Measurements from ENCODE around the gene CNTNAP5.

GRCh38 chr2:124953921-124954320 is 928.8 kb downstream of the CNTNAP5 start:
- TF ChIP-seq, protein P1, sequence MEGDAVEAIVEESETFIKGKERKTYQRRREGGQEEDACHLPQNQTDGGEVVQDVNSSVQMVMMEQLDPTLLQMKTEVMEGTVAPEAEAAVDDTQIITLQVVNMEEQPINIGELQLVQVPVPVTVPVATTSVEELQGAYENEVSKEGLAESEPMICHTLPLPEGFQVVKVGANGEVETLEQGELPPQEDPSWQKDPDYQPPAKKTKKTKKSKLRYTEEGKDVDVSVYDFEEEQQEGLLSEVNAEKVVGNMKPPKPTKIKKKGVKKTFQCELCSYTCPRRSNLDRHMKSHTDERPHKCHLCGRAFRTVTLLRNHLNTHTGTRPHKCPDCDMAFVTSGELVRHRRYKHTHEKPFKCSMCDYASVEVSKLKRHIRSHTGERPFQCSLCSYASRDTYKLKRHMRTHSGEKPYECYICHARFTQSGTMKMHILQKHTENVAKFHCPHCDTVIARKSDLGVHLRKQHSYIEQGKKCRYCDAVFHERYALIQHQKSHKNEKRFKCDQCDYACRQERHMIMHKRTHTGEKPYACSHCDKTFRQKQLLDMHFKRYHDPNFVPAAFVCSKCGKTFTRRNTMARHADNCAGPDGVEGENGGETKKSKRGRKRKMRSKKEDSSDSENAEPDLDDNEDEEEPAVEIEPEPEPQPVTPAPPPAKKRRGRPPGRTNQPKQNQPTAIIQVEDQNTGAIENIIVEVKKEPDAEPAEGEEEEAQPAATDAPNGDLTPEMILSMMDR (IDR thresholded peaks at IDR 0.05): no peak
- TF ChIP-seq POLR2A (IDR thresholded peaks at IDR 0.05): no peak
